ENCODE data around the gene FOXA2.
"Not testable (repeated sequence)": the region's sequence is repeated elsewhere in the genome, so short reads cannot be mapped to it uniquely, and the experiment has no call there.

FOXA2 gene

DNA sequence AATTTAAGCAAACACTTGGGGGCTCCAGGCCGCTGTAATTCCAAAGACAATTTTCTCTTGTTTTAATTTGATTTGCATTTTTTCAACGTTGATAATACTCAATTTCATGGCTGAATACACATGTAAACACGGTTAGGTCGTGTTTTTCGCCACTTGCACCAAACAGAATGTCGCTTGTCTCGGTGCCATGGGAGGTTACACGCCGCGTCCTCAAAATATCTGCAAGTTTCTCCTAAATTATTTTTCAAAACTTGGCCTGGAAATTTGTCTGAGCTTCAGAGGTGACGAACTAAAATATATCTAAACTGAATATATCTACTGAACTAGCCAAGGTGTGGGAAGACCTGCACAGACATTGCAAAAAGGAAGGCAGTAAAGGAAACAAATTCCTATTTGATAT is 15.0 kb downstream of the FOXA2 start:
- no peak overlapping the region for H3K4me3 ChIP-seq (ENCODE audit: low read depth, low read length)

GRCh38 chr20:22568872-22569344 is 15.5 kb downstream of the FOXA2 start:
- no peak overlapping the region for H3K4me3 ChIP-seq (ENCODE audit: low read depth, low read length)

DNA sequence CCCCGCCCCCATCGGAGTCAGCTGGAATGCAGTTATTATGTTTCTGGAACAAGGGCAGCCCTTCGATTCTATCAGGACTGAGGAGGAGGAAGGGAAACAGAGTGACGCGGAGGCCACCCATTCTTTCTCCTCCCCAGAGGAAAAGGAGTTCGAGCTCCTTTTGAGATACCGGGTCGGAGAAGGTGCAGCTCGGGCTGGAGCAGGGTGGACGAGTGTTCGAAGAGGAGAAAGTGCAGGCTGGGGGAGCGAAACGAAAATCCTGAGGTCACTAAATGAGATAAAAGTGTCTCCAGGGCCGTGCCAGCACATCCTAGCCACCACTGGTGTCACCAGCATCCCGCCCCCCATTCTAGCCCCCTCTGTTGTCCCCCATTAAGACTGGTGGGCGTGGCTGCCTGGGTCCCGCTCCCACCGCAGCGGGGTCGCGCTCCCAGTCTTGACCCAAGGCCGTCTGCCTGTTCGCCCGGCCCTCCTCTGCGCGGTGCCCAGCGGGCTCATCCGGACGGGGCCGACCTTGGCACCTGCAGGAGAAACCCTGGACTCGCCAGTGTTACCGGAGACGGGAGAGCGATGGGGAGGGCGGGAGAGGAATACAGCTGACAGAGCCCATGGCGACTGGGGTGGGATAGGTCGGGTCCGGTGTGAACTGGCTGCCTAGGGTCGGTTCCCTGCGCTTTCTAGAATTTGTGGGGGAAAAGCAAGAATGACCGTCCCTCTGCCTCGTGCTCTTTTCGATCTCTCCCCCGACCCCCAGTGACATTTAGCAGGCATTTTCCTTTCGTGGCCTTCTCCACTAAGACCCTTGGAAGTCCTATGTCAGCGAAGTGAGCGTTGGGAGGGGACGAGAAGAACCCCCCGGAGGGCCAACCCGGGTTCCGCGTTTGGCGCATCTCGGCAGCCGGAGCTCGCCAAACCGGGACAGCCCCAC is 16.2 kb downstream of the FOXA2 start:
- H3K4me3 ChIP-seq (ENCODE audit: low read depth, low read length) = no peak overlapping the region

GRCh38 chr20:22566876-22567658 is 17.3 kb downstream of the FOXA2 start:
- no peak overlapping the region for H3K4me3 ChIP-seq (ENCODE audit: low read depth, low read length)

GRCh38 chr20:22563062-22563965 is 21.1 kb downstream of the FOXA2 start:
- no peak overlapping the region for H3K4me3 ChIP-seq (ENCODE audit: low read depth, low read length)

- H3K4me3 ChIP-seq (ENCODE audit: low read depth, low read length) = no peak overlapping the region
These were observed 21.8 kb downstream of the FOXA2 start for GRCh38 chr20:22562620-22563019.

DNA sequence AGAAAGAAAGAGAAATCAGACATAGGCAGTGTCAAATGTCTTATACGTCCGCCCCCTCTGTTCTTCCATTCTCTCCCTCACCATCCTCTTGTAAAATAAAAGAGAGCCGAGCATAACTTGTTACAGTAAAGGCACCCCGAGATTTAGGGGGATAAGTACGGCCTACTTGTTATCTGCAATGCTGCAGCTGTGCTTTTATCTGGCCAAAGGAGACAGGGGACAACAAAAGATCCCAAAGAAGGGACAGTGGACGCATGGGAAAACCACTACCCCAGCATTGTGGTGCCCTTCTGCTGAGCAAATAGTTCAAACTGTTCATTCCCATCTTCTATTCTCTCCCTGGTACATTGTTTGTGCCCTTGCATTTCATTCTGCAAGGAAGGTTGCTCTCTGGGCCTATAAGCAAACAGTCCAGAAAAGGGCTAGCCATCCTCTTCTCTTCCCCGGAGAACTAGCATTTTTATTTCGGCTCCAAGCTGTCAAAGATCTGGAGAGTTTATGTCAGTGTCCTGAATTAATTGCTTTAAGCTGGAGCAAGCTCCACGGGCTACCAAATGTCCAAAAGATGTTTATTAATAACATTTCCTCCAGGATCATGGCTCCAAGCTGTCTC is 22.3 kb downstream of the FOXA2 start:
- H3K4me3 ChIP-seq (ENCODE audit: low read depth, low read length) = no peak overlapping the region

DNA sequence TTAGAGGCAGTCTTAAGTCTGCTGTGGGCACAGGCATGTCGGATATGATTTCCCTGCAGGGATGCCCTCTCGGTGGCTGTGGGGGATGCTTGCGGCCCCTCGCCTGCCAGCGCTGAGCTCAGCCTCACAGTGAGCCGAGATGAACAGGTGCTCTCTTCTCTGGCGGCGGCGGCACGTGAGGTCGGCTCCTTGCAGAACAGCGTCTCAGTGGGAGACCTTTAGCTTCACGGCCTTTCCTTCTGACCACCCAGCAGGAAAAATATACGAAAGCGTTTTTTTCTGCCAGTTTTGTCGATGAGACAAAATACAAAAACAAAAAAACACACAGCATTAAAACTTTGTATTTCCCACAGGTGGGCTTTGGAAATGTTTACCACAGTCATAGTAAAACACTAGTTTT is 23.6 kb downstream of the FOXA2 start:
- no peak overlapping the region for H3K4me3 ChIP-seq (ENCODE audit: low read depth, low read length)

GRCh38 chr20:22559711-22560318 is 24.6 kb downstream of the FOXA2 start:
- H3K4me3 ChIP-seq (ENCODE audit: low read depth, low read length) = no peak overlapping the region

DNA sequence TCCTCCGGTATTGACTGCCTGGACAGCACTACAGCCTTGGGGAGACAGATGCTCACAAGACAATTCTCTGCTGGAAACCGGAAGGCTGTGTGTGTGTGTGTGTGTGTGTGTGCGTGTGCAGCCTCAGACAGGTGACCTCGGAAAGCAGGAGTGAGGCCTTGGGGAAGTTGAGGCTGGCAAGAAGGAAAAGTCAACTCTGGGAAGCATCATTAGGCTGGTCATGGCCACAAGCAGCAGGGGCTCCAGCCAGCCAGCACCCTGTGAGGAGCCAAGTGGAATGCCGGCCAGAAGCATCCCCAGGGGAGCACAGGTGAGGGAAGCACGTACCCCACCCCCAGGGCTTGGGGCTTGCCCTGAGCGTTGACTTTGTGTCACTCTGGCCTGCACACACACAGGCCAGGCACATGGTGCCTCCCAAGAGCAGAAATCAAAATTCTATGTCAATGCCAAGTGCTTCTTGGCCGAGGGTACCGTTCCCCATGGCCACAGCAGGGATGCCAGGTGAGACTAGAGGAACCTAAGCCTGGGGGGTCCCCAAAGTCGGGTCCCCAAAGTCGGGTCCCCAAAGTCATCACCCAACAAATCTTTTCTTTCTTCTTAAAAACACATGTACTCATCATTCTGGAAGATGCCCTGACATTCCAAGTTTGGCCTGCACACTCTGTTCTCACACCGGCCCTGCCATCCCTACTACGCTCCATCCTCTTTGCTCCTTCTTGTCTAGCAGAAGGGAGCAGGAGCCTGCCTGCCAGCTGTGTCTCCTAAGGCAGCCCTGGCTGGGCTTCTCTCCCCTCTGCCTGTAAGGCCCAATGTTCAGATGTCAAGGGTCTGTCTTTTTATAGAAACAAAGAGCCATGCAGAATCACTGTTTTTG is 26.7 kb downstream of the FOXA2 start:
- no peak overlapping the region for H3K4me3 ChIP-seq (ENCODE audit: low read depth, low read length)

GRCh38 chr20:22556565-22557056 is 27.8 kb downstream of the FOXA2 start:
- no peak overlapping the region for H3K4me3 ChIP-seq (ENCODE audit: low read depth, low read length)

GRCh38 chr20:22555791-22556564 is 28.4 kb downstream of the FOXA2 start:
- no peak overlapping the region for H3K4me3 ChIP-seq (ENCODE audit: low read depth, low read length)

GRCh38 chr20:22554391-22554790 is 30.0 kb downstream of the FOXA2 start:
- no peak overlapping the region for H3K4me3 ChIP-seq (ENCODE audit: low read depth, low read length)

GRCh38 chr20:22550514-22550913 is 33.9 kb downstream of the FOXA2 start:
- not testable (repeated sequence) for H3K4me3 ChIP-seq (ENCODE audit: low read depth, low read length)

- H3K4me3 ChIP-seq (ENCODE audit: low read depth, low read length) = no peak overlapping the region
These were observed 36.3 kb downstream of the FOXA2 start for GRCh38 chr20:22548040-22548439.

- H3K4me3 ChIP-seq (ENCODE audit: low read depth, low read length) = no peak overlapping the region
These were observed 38.0 kb downstream of the FOXA2 start for GRCh38 chr20:22546344-22546743.

- H3K4me3 ChIP-seq (ENCODE audit: low read depth, low read length) = no peak overlapping the region
These were observed 39.3 kb downstream of the FOXA2 start for GRCh38 chr20:22545045-22545444.

DNA sequence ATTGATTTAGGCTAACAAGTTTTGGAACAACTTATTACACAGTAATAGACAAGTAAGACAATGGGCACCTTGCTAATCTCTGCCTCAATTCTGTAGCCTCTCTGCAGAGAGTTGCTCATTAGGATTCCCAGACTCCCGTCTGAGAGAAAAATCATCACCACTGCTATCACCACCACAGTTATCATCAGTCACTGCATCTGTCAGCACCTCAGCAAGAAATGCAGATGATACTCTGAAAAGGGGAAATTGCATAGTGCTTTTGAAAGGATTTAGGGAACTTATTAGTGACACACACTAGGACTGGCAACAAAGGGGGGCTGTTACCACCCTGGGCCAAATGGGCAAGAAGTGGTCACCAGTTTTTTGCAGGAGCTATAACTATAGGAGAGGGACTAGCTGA is 39.9 kb downstream of the FOXA2 start:
- no peak overlapping the region for H3K4me3 ChIP-seq (ENCODE audit: low read depth, low read length)

Measured in iPS-11a (cell line).